ENCODE results near the gene HOXD1.

The HOXD1 gene

GRCh38 chr2:176174824-176175708 is 13.4 kb upstream of the HOXD1 start:
- ATAC-seq (ENCODE audit: insufficient read depth, low read depth) (no peak), DNase-seq (no peak)
- H3K79me2 ChIP-seq (ENCODE audit: insufficient read depth, low read length), result no peaks in the 10 kb centered on the region
- H4K20me1 ChIP-seq (ENCODE audit: insufficient read depth, low read length), result no peaks in the 10 kb centered on the region
- peaks cover 24% of the 10 kb centered on the region for H3K27me3 ChIP-seq (ENCODE audit: insufficient read depth, low read length, poor library complexity)
- H3K9ac ChIP-seq (ENCODE audit: low read depth, low read length), result no peak overlapping the region
- no peak overlapping the region for H3K27ac ChIP-seq (ENCODE audit: low read length)
- H3K4me1 ChIP-seq (ENCODE audit: insufficient read depth, low read length), result no peaks in the 10 kb centered on the region
- H3K9me3 ChIP-seq (ENCODE audit: insufficient read depth, low read length, severe bottlenecking), result no peaks in the 10 kb centered on the region
- H2AFZ ChIP-seq (ENCODE audit: low read depth, low read length), result no peak overlapping the region
- H3K4me2 ChIP-seq (ENCODE audit: insufficient read depth, low read length), result no peak overlapping the region
- H3K4me3 ChIP-seq (ENCODE audit: low read depth in 1 of 2, low read length in 2 of 2), result no peak overlapping the region
- H3K36me3 ChIP-seq (ENCODE audit: insufficient read depth, low read length), result no peaks in the 10 kb centered on the region
- TF ChIP-seq CTCF (IDR thresholded peaks at IDR 0.05; ENCODE audit: borderline replicate concordance, extremely low read depth, low read length, poor library complexity, severe bottlenecking), result no peak
- TF ChIP-seq EZH2 (IDR thresholded peaks at IDR 0.05; ENCODE audit: borderline replicate concordance, low read depth, low read length, severe bottlenecking), result no peak

DNA sequence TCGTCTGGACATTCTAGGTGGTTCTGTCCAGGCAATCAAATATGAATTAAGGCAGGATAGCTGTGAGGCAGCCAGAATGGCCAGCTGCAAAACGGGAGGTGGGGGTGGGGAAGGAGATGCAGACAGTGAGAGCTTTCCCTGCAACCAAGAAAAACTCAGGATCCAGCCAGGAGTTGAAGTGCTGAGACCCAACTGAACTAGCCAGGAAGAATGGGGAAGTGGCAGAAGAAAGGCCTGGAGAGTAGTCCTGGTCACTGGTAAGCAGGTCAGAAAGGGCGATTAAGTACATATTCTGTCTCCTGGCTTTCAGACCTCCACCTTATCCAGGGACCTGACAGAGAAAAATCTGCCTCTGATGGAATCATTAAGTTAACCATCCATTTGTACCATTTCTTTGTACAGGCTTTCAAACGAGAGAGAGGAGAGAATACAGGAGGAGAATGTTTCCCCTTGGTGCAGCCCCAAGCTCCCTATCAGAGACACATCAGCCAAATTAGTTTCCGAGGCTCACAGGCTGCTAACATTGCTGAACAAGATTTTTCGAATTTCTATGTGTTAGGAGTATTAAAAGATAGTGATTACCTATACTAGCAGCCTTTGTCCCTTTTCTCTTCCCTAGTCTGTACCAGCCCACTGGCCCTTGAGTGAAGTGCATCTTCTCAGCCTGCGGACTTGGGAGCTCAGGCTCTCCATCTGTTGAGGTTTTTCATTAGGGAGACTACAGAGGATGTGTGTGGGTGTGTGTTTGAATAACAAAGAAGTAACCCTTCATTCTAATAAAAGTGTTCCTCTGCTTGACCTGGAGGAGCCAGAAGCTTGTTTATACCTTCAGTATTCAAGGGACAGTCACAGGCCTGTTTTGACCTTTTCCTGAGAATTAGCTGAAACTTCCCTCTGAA is 12.5 kb upstream of the HOXD1 start:
- Histone ChIP-seq H4K20me1 (ENCODE audit: insufficient read depth, low read length) (no peaks in the 10 kb centered on the region), H3K27me3 (ENCODE audit: insufficient read depth, low read length, poor library complexity) (peaks cover 24% of the 10 kb centered on the region), H2AFZ (ENCODE audit: low read depth, low read length) (no peak overlapping the region), H3K4me2 (ENCODE audit: insufficient read depth, low read length) (no peak overlapping the region), H3K9ac (ENCODE audit: low read depth, low read length) (no peak overlapping the region), H3K27ac (ENCODE audit: low read length) (no peak overlapping the region), H3K4me1 (ENCODE audit: insufficient read depth, low read length) (no peaks in the 10 kb centered on the region), H3K4me3 (ENCODE audit: low read depth in 1 of 2, low read length in 2 of 2) (no peak overlapping the region), H3K9me3 (ENCODE audit: insufficient read depth, low read length, severe bottlenecking) (no peaks in the 10 kb centered on the region), H3K36me3 (ENCODE audit: insufficient read depth, low read length) (no peaks in the 10 kb centered on the region), H3K79me2 (ENCODE audit: insufficient read depth, low read length) (no peaks in the 10 kb centered on the region)
- ATAC-seq (ENCODE audit: insufficient read depth, low read depth), result no peak
- no peak for DNase-seq
- TF ChIP-seq CTCF (IDR thresholded peaks at IDR 0.05; ENCODE audit: borderline replicate concordance, extremely low read depth, low read length, poor library complexity, severe bottlenecking), result no peak
- no peak for TF ChIP-seq EZH2 (IDR thresholded peaks at IDR 0.05; ENCODE audit: borderline replicate concordance, low read depth, low read length, severe bottlenecking)

DNA sequence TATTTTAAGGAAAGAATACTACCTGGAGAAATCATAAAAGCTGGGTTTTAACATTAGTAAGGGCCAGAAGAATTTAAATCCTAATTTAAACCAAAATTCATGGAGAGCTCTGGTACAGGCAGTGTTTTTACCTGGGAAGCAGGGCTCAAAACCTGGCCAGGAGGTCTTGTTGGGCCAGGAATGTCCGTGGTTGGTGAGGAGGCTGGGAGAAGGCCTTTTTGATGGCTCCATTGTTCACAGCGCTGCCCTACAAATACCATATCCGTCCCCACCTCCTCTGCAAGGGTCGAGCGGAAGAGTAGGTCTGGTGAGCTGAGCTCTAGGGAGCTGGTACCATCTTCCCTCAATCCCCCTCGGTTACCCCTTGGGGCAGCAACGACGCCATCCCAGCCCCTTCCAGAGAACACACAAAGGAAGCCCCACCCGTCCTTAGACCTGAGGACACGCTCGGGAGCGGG is 10.9 kb upstream of the HOXD1 start:
- no peak overlapping the region for H2AFZ ChIP-seq (ENCODE audit: low read depth, low read length)
- H3K9me3 ChIP-seq (ENCODE audit: insufficient read depth, low read length, severe bottlenecking), result no peaks in the 10 kb centered on the region
- DNase-seq (no peak), ATAC-seq (ENCODE audit: insufficient read depth, low read depth) (no peak)
- H4K20me1 ChIP-seq (ENCODE audit: insufficient read depth, low read length), result no peaks in the 10 kb centered on the region
- TF ChIP-seq CTCF (IDR thresholded peaks at IDR 0.05; ENCODE audit: borderline replicate concordance, extremely low read depth, low read length, poor library complexity, severe bottlenecking) (no peak), EZH2 (IDR thresholded peaks at IDR 0.05; ENCODE audit: borderline replicate concordance, low read depth, low read length, severe bottlenecking) (no peak)
- no peak overlapping the region for H3K4me2 ChIP-seq (ENCODE audit: insufficient read depth, low read length)
- no peak overlapping the region for H3K27ac ChIP-seq (ENCODE audit: low read length)
- peaks cover 24% of the 10 kb centered on the region for H3K27me3 ChIP-seq (ENCODE audit: insufficient read depth, low read length, poor library complexity)
- no peak overlapping the region for H3K9ac ChIP-seq (ENCODE audit: low read depth, low read length)
- H3K79me2 ChIP-seq (ENCODE audit: insufficient read depth, low read length), result no peaks in the 10 kb centered on the region
- no peaks in the 10 kb centered on the region for H3K4me1 ChIP-seq (ENCODE audit: insufficient read depth, low read length)
- no peaks in the 10 kb centered on the region for H3K36me3 ChIP-seq (ENCODE audit: insufficient read depth, low read length)
- H3K4me3 ChIP-seq (ENCODE audit: low read depth in 1 of 2, low read length in 2 of 2), result no peak overlapping the region

Data from DND-41 (cell line).